K562 (cell line): ENCODE results near the gene PYCR2. TPM values are rescaled to one million over a fixed set of nuclear protein-coding genes. Genes with fewer than 3 reads are reported as not detected.

Experiments used
- ARNT ChIP-seq, 2 experiments: fragments of 450-650 bp; IDR thresholded peaks; 2 replicates each; pipeline ENCODE4 v1.6.1; 2016; ENCODE audit warnings: mild to moderate bottlenecking in 1 of 2
- ATF1 ChIP-seq, 2 experiments: fragments of 450-650 bp in 1 of 2; IDR thresholded peaks; 2 replicates each; pipeline ENCODE4 v1.6.1; 2016; ENCODE audit warnings: missing compliant biosample characterization in 1 of 2, missing genetic modification characterization in 1 of 2
- BRD4 ChIP-seq: fragments of 200-600 bp; sonication (generic); IDR thresholded peaks from 2 replicates; pipeline ENCODE4 v1.6.1; 2017; ENCODE audit warnings: inconsistent platforms
- BRF2 ChIP-seq: IDR thresholded peaks from 3 replicates; pipeline ENCODE4 v1.6.1; 2011; ENCODE audit warnings: borderline replicate concordance, mild to moderate bottlenecking; ENCODE audit not compliant: insufficient read length, insufficient read depth
- CBX2 ChIP-seq: fragments of 200-600 bp; sonication (generic); IDR thresholded peaks from one replicate; pipeline ENCODE4 v1.6.1; 2012; ENCODE audit warnings: mild to moderate bottlenecking, low read length, inconsistent platforms; ENCODE audit not compliant: insufficient read depth, poor library complexity, severe bottlenecking
- CBX3 ChIP-seq, 2 experiments: IDR thresholded peaks; 1 replicate in 1 of 2; 2 replicates in 1 of 2; pipeline ENCODE4 v1.6.1; 2012; ENCODE audit warnings: inconsistent platforms in 2 of 2, low read length in 2 of 2, borderline replicate concordance in 1 of 2, control low read depth in 1 of 2
- CLOCK ChIP-seq: fragments of 250-450 bp; sonication (Bioruptor Pico); IDR thresholded peaks from 2 replicates; pipeline ENCODE4 v1.4.0; 2020; ENCODE audit warnings: mild to moderate bottlenecking, moderate library complexity, borderline replicate concordance
- FIP1L1 ChIP-seq: fragments of 200-400 bp; formaldehyde crosslinking; IDR thresholded peaks from 2 replicates; pipeline ENCODE4 v1.6.1; 2018; ENCODE audit warnings: mild to moderate bottlenecking, low read depth, low read length; ENCODE audit not compliant: poor library complexity, severe bottlenecking
- HMGXB4 ChIP-seq: sonication (generic); formaldehyde crosslinking; IDR thresholded peaks from 2 replicates; pipeline ENCODE4 v1.8.1; 2023; ENCODE audit warnings: mild to moderate bottlenecking, missing genetic modification reagents
- SMAD2 ChIP-seq: fragments of 150-350 bp; IDR thresholded peaks from 2 replicates; pipeline ENCODE4 v1.6.1; 2014; ENCODE audit warnings: low read depth, mild to moderate bottlenecking, low read length
- SMC3 ChIP-seq: conservative IDR thresholded peaks from 2 replicates; pipeline ENCODE4 v1.6.1; 2011; ENCODE audit warnings: low read depth, low read length, improper control_type of control experiment; ENCODE audit not compliant: insufficient read depth
- SNAPC5 ChIP-seq: fragments of 250-450 bp; sonication (Bioruptor Pico); IDR thresholded peaks from 2 replicates; pipeline ENCODE4 v1.8.0; 2021; ENCODE audit warnings: moderate library complexity, mild to moderate bottlenecking, inconsistent platforms
- TCFL5 ChIP-seq: fragments of 250-450 bp; sonication (Bioruptor Pico); conservative IDR thresholded peaks from 2 replicates; pipeline ENCODE4 v1.6.1; 2021; ENCODE audit warnings: mild to moderate bottlenecking, moderate library complexity, matching md5 sums
- ZC3H11A ChIP-seq: IDR thresholded peaks from 2 replicates; pipeline ENCODE4 v1.6.1; 2012; ENCODE audit warnings: low read depth, low read length, improper control_type of control experiment
- ZFP1 ChIP-seq: fragments of 450-650 bp; formaldehyde crosslinking; IDR thresholded peaks from 2 replicates; pipeline ENCODE4 v1.4.0; 2020; ENCODE audit warnings: mild to moderate bottlenecking, mixed read lengths
- ZFP36 ChIP-seq: fragments of 150-350 bp; IDR thresholded peaks from 2 replicates; pipeline ENCODE4 v1.6.1; 2018; ENCODE audit warnings: low read length, low read depth; ENCODE audit not compliant: partially characterized antibody
- ZNF280A ChIP-seq: fragments of 450-650 bp; IDR thresholded peaks from 2 replicates; pipeline ENCODE4 v1.6.1; 2018; ENCODE audit warnings: mild to moderate bottlenecking, low read depth; ENCODE audit not compliant: partially characterized antibody
- ZNF282 ChIP-seq: sonication (generic); formaldehyde crosslinking; IDR thresholded peaks from 2 replicates; pipeline ENCODE4 v1.8.1; 2023; ENCODE audit warnings: missing genetic modification reagents
- ZNF311 ChIP-seq: fragments of 250-450 bp; sonication (Bioruptor Pico); IDR thresholded peaks from 2 replicates; pipeline ENCODE4 v1.4.0; 2020; ENCODE audit warnings: mild to moderate bottlenecking, moderate library complexity
- polyA plus RNA-seq, 8 experiments: library from polyadenylated mRNA; depleted of rRNA in 4 of 8; stranded (reverse) in 5 of 8; unstranded in 3 of 8; fragments of >200 nt; fragmentation: Nextera tagmentation in 2 of 8; fragmentation: Illumina TruSeq in 1 of 8; extraction: Ambion mirVana in 2 of 8; extraction: Trizol in 1 of 8; gene quantifications; 2 replicates each; pipeline versions ENCODE4 v1.2.1 to v1.2.3, GENCODE V29; 2011 to 2014; ENCODE audit warnings: inconsistent platforms in 1 of 8, missing spikeins in 1 of 8
- total RNA-seq, 7 experiments: library from RNA; depleted of rRNA in 6 of 7; stranded (reverse); fragments of >200 nt in 6 of 7; fragmentation: Illumina TruSeq in 2 of 7; extraction: Trizol in 2 of 7; gene quantifications; 2 replicates each; pipeline versions ENCODE4 v1.2.1 to v1.2.3, GENCODE V29; 2011 to 2021; ENCODE audit warnings: low replicate concordance in 1 of 7

PYCR2 gene
- total and polyA plus RNA-seq, 9 of the 15 experiments (the other 6 are each of a cell fraction or from before 2014, with no cell fraction given) = 5.5 to 219 (median 127) TPM

GRCh38 chr1:225881959-225882693, 41.9 kb downstream of the PYCR2 start, which contains the start of gene TMEM63A (continued):
- TF ChIP-seq CLOCK (CRISPR knock-in tag) = no peak
- TF ChIP-seq ZC3H11A = no peak
- TF ChIP-seq SMAD2 = no peak
- no peak for TF ChIP-seq ZFP1 (CRISPR knock-in tag)
- TF ChIP-seq ZFP36 = no peak
- no peak for TF ChIP-seq TCFL5 (CRISPR knock-in tag)
- no peak for TF ChIP-seq SNAPC5 (CRISPR knock-in tag)
- no peak for TF ChIP-seq ZNF311 (CRISPR knock-in tag)
- TF ChIP-seq ZNF282 = 0 out of 2 replicates have a peak, but pooled peaks have one; percentile 69
- no peak for TF ChIP-seq BRF2
- no peak for TF ChIP-seq ZNF280A
- TF ChIP-seq CBX2 = no peak
- TF ChIP-seq CBX3 (IDR thresholded peaks at IDR 0.05; ENCODE audit: borderline replicate concordance in 1 of 2, low read length in 2 of 2) = no peak; a peak in 1 of 3 replicates
- TF ChIP-seq ATF1 (CRISPR knock-in tag; IDR thresholded peaks at IDR 0.05) = no peak
- TF ChIP-seq ATF1 (tag; IDR thresholded peaks at IDR 0.05) = peak; percentile 54
- 0 out of 2 replicates have a peak, but pooled peaks have one; percentile 3 for TF ChIP-seq SMC3
- no peak for TF ChIP-seq HMGXB4 (CRISPR knock-in tag)
- no peak for TF ChIP-seq ARNT (IDR thresholded peaks at IDR 0.05)
- TF ChIP-seq FIP1L1 = peak; percentile 58
- TF ChIP-seq BRD4 = peak; percentile 64; the same call in 1 of the 2 replicates
